ENCODE measurements around the gene LRFN3. TPM values are rescaled to one million over a fixed set of nuclear protein-coding genes. Genes with fewer than 3 reads are reported as not detected.
"Not testable (repeated sequence)": the region's sequence is repeated elsewhere in the genome, so short reads cannot be mapped to it uniquely, and the experiment has no call there.

Gene LRFN3
- total RNA-seq, 1 experiment from 2014 or later = 10.2 TPM

- no peak for TF ChIP-seq CTCF (IDR thresholded peaks at IDR 0.05; ENCODE audit: insufficient read depth in 1 of 2, low read depth in 1 of 2, low read length in 1 of 2, severe bottlenecking in 1 of 2, unreplicated experiment in 1 of 2)
- H3K36me3 ChIP-seq (ENCODE audit: control insufficient read depth, insufficient read depth, low read length) = no peaks in the 10 kb centered on the region
- CTCF ChIA-PET = no interaction called here
- no peaks in the 10 kb centered on the region for H3K4me1 Mint-ChIP-seq (ENCODE audit: low read depth, unreplicated experiment)
- H3K27ac Mint-ChIP-seq (ENCODE audit: unreplicated experiment) = no peak overlapping the region
- no peaks in the 10 kb centered on the region for H3K4me1 ChIP-seq
- no peaks in the 10 kb centered on the region for H3K9me3 ChIP-seq
- H3K4me3 ChIP-seq (ENCODE audit: low read depth, low read length) = no peak overlapping the region
- no peaks in the 10 kb centered on the region for H3K9me3 Mint-ChIP-seq (ENCODE audit: unreplicated experiment)
- no peaks in the 10 kb centered on the region for H3K27me3 ChIP-seq (replicated peaks; ENCODE audit: control insufficient read depth, insufficient read depth, low read length)
- H3K27me3 Mint-ChIP-seq (ENCODE audit: insufficient read depth, unreplicated experiment) = peaks cover 19% of the 10 kb centered on the region
- no TSS peak for BruUV-seq (replicated peaks)
- no peak for DNase-seq
- intact Hi-C loops (cut with micrococcal nuclease; ENCODE audit: unreplicated experiment) = no loop called here
- POLR2A ChIA-PET = interaction anchor here (0.6 kb wide), 1 partner anchor 243 kb away, joined by 8 read pairs; no protein-coding TSS in a partner anchor
- H3K4me3 Mint-ChIP-seq (ENCODE audit: unreplicated experiment) = no peak overlapping the region
- H3K36me3 Mint-ChIP-seq (ENCODE audit: insufficient read depth, unreplicated experiment) = peaks cover 14% of the 10 kb centered on the region
These were observed 13.0 kb downstream of the LRFN3 start for GRCh38 chr19:35949131-35949530.

- no peak overlapping the region for H3K27ac Mint-ChIP-seq (ENCODE audit: unreplicated experiment)
- Histone ChIP-seq H3K9me3 (no peaks in the 10 kb centered on the region), H3K27me3 (replicated peaks; ENCODE audit: control insufficient read depth, insufficient read depth, low read length) (no peaks in the 10 kb centered on the region), H3K4me3 (ENCODE audit: low read depth, low read length) (no peak overlapping the region), H3K36me3 (ENCODE audit: control insufficient read depth, insufficient read depth, low read length) (no peaks in the 10 kb centered on the region), H3K4me1 (peaks cover 7% of the 10 kb centered on the region; the same call in 1 of the 2 replicates)
- CTCF ChIA-PET = no interaction called here
- peaks cover 26% of the 10 kb centered on the region for H3K27me3 Mint-ChIP-seq (ENCODE audit: insufficient read depth, unreplicated experiment)
- TF ChIP-seq CTCF (IDR thresholded peaks at IDR 0.05; ENCODE audit: insufficient read depth in 1 of 2, low read depth in 1 of 2, low read length in 1 of 2, severe bottlenecking in 1 of 2, unreplicated experiment in 1 of 2) = no peak
- no TSS peak for BruUV-seq (replicated peaks)
- POLR2A ChIA-PET = no interaction called here
- H3K4me3 Mint-ChIP-seq (ENCODE audit: unreplicated experiment) = no peak overlapping the region
- H3K4me1 Mint-ChIP-seq (ENCODE audit: low read depth, unreplicated experiment) = no peaks in the 10 kb centered on the region
- intact Hi-C loops (cut with micrococcal nuclease; ENCODE audit: unreplicated experiment) = no loop called here
- no peaks in the 10 kb centered on the region for H3K36me3 Mint-ChIP-seq (ENCODE audit: insufficient read depth, unreplicated experiment)
- no peak for DNase-seq
- H3K9me3 Mint-ChIP-seq (ENCODE audit: unreplicated experiment) = no peaks in the 10 kb centered on the region
These were observed 19.9 kb downstream of the LRFN3 start for GRCh38 chr19:35955881-35956634.

GRCh38 chr19:35957411-35957810, 21.2 kb downstream of the LRFN3 start:
- H3K4me1 Mint-ChIP-seq (ENCODE audit: low read depth, unreplicated experiment); H3K4me1 ChIP-seq; H3K36me3 Mint-ChIP-seq (ENCODE audit: insufficient read depth, unreplicated experiment); H3K9me3 ChIP-seq; DNase-seq; H3K9me3 Mint-ChIP-seq (ENCODE audit: unreplicated experiment); CTCF ChIA-PET; H3K4me3 Mint-ChIP-seq (ENCODE audit: unreplicated experiment); H3K4me3 ChIP-seq (ENCODE audit: low read depth, low read length); BruUV-seq (replicated peaks); H3K27me3 ChIP-seq (replicated peaks; ENCODE audit: control insufficient read depth, insufficient read depth, low read length); H3K36me3 ChIP-seq (ENCODE audit: control insufficient read depth, insufficient read depth, low read length); H3K27ac Mint-ChIP-seq (ENCODE audit: unreplicated experiment); intact Hi-C loops (cut with micrococcal nuclease; ENCODE audit: unreplicated experiment): not testable (repeated sequence)
- peaks cover 23% of the 10 kb centered on the region for H3K27me3 Mint-ChIP-seq (ENCODE audit: insufficient read depth, unreplicated experiment)
- POLR2A ChIA-PET = interaction anchor here (0.5 kb wide), 1 partner anchor 963 kb away, joined by 3 read pairs; no protein-coding TSS in a partner anchor
